Body of pancreas (tissue), 4 donors: Measurements from ENCODE around the gene GNB1L.

Experiments used
- CTCF ChIP-seq, 7 experiments: fragments of 450-650 bp in 4 of 7; fragments of 200-600 bp in 3 of 7; sonication (generic) in 3 of 7; IDR thresholded peaks; one replicate each; pipeline ENCODE4 v1.5.1; 2016 to 2019; ENCODE audit warnings: antibody characterized with exemption in 7 of 7
- POLR2A ChIP-seq, 3 donors: fragments of 450-650 bp; IDR thresholded peaks; one replicate each; pipeline ENCODE4 v1.6.1; 2016; ENCODE audit warnings: antibody characterized with exemption in 3 of 3, mild to moderate bottlenecking in 2 of 3

- TF ChIP-seq CTCF (IDR thresholded peaks at IDR 0.05) (no peak), POLR2A (IDR thresholded peaks at IDR 0.05) (no peak)
These were observed 95.1 kb downstream of the GNB1L start for GRCh38 chr22:19759427-19760057.
